Activated naive CD4-positive, alpha-beta T cell treated with Interleukin-2 at 50 U/mL for 16 hours (primary cell): Measurements from ENCODE around the gene CCDC27.

ENCODE experiments used
- DNase-seq: peaks from one replicate; pipeline ENCODE4 v3.0.0-alpha.2; 2020

Gene CCDC27

GRCh38 chr1:3752400-3752945 lies at the start of gene CCDC27:
Gene CCDC27 (plus strand): TSS chr1:3752450. CDS start chr1:3752482, 32 bp downstream.
- DNase-seq, result no peak

- DNase-seq, result no peak
Measured at GRCh38 chr1:3702528-3702927, 49.7 kb upstream of the CCDC27 start.

GRCh38 chr1:3702990-3703728 lies 49.1 kb upstream of the CCDC27 start:
- DNase-seq, result no peak

- no peak for DNase-seq
Measured at GRCh38 chr1:3703786-3704371, 48.4 kb upstream of the CCDC27 start.

GRCh38 chr1:3705341-3705950 lies 46.8 kb upstream of the CCDC27 start:
- no peak for DNase-seq

- DNase-seq, result no peak
Measured at GRCh38 chr1:3706651-3707297, 45.5 kb upstream of the CCDC27 start.

- DNase-seq, result no peak
Measured at GRCh38 chr1:3707298-3707938, 44.8 kb upstream of the CCDC27 start.

GRCh38 chr1:3707939-3708328 lies 44.3 kb upstream of the CCDC27 start:
- DNase-seq, result no peak

- no peak for DNase-seq
Measured at GRCh38 chr1:3708791-3709190, 43.5 kb upstream of the CCDC27 start.

GRCh38 chr1:3710251-3710650 lies 42.0 kb upstream of the CCDC27 start:
- DNase-seq, result no peak

GRCh38 chr1:3711381-3711779 lies 40.9 kb upstream of the CCDC27 start:
- no peak for DNase-seq

GRCh38 chr1:3711780-3712451 lies 40.3 kb upstream of the CCDC27 start:
- no peak for DNase-seq

GRCh38 chr1:3712573-3713535 lies 39.4 kb upstream of the CCDC27 start:
- no peak for DNase-seq

- no peak for DNase-seq
Measured at GRCh38 chr1:3713840-3714239, 38.4 kb upstream of the CCDC27 start.

GRCh38 chr1:3714284-3714741 lies 37.9 kb upstream of the CCDC27 start:
- no peak for DNase-seq

- no peak for DNase-seq
Measured at GRCh38 chr1:3714814-3715213, 37.4 kb upstream of the CCDC27 start.

- no peak for DNase-seq
Measured at GRCh38 chr1:3716351-3716750, 35.9 kb upstream of the CCDC27 start.

- no peak for DNase-seq
Measured at GRCh38 chr1:3717041-3717714, 35.1 kb upstream of the CCDC27 start.

- DNase-seq, result peak; percentile 7
Measured at GRCh38 chr1:3717715-3718601, 34.3 kb upstream of the CCDC27 start.
